Suppressor macrophage (primary cell): ENCODE measurements around the gene IL1F10.

Source experiments
- DNase-seq, 4 experiments: peaks; one replicate each; pipeline ENCODE4 v3.0.0-alpha.2; 2020 to 2022

The IL1F10 gene

GRCh38 chr2:113112871-113113270 lies 45.1 kb downstream of the IL1F10 start:
- no peak for DNase-seq

DNA sequence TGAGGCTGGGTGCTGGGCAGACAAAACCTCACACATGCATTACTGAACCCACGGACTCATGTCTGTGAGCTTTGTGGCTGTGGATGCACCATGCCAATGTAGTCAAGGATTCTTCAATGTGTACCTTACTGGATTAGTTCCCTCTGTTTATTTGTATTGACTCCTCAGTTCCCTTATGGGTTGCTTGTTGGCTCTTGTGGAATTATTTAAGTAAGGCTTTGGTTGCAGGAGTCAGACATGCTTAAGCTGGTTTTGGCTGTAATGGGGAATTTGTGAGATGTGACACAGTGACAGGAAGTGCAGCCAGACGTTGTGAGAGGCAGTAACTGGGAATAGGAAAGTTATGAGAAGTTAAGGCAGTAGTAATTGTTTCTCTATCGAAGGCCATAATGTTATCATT lies 46.0 kb downstream of the IL1F10 start:
- peak in 2 of 4 experiments; percentile 37 to 41 for DNase-seq

GRCh38 chr2:113114224-113114945 lies 46.6 kb downstream of the IL1F10 start:
- no peak for DNase-seq

DNA sequence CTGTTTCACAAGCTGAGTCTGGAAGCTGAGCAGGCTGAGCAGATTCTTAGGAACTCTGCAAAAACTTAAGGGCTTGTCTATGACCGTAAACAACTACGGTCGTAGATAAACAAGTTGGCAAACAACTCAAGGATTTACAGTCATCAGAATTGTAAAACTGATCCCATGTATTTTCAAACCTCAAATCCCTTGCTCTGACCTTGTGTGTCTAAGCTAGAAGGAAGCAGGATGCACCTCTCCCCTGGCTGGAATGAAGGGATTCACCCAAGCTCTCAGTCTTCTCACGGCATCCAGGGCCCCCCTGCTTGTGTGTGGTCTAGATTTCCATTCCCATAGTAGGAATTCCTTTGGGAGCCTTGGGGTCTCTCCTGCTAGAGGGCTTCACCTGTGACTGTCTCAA lies 47.2 kb downstream of the IL1F10 start:
- no peak for DNase-seq

DNA sequence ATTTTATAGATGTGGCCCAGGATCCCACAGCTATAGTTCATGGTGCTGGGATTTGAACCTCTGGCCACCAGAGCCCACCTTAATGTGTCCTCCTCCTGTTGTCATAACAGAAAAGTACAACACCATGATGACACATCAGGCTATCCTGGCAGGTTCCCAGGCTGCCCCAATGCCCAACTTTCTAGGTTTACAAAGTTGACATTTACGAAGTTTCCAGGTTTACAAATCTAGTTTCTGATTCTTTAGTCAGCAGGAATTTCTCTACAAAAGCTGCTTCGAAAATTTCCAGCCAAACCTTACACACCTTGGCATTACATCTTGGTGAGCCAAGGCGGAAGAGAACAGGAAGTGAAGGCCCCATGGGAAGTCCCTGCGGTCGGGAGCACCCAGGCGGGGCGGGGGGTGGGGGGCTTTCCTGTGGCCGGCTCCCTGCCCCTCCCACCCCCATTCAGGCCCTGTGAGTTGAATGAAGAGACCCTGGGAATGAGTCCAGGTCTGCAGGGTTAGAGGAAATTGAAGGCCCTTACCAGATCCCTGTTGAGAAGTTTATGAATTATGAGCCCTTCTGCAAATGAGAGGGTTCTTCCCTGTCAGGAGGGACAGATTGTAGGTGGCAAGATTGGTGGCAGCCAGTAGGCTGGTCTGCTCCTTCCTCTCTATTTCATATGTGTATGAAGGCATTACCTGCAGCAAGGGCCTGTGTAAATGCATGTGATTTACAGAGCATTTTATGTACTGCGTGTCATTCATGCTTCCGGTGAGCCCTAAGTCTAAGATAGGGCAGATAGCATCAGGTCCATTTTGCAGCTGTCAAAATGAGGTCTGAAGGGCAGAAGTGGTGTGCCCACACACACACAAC lies 48.6 kb downstream of the IL1F10 start:
- peak in 2 of 4 experiments; percentile 30 to 43 for DNase-seq

DNA sequence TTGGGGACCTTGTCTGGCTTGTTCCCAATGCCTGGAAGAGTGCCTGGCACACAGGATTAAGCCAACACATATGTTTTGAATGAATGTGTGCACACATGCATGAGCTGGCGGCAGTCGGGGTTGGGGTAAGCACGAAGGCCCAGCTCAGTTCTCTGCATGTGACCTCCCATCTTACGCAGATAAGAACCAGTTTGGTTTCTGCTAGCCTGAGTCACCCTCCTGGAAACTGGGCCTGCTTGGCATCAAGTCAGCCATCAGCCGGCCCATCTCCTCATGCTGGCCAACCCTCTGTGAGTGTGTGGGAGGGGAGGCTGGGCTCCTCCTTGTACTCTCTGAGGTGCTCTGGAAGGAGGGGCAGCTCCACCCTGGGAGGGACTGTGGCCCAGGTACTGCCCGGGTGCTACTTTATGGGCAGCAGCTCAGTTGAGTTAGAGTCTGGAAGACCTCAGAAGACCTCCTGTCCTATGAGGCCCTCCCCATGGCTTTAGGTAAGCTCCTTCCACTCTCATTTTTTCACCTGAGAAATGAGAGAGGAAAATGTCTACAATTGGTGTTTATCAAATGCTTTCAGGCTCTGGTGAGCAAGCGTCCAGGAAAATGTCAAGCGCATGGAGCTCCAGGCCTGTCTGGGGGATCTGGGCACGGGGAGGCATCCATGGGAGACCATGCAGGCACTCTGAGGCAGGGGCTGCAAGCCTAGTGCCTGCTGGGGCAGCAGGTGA lies 49.9 kb downstream of the IL1F10 start:
- peak in 3 of 4 experiments; percentile 11 to 50 (median 44) for DNase-seq

DNA sequence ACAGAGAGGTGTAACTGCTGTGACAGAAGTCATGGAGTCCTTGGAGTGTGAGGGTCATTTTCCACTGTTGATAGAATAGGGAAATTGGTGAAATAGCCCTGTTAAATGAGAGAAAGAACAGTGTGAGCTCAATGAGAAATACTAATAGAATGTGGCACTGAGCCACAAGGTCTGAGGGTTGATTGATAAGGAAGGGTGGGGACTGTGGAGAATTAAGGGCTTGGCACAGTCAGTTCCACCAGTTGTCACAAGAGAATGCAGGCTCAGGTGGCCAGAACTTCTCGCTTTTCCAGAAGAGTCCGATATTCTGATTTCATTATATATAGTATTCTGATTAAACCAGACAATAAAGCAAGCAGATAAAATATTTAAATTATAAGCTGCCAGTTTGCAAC lies 50.5 kb downstream of the IL1F10 start:
- DNase-seq = no peak

- peak in 2 of 4 experiments; percentile 22 to 43 for DNase-seq
Observed at GRCh38 chr2:113119111-113119510, 51.3 kb downstream of the IL1F10 start.

DNA sequence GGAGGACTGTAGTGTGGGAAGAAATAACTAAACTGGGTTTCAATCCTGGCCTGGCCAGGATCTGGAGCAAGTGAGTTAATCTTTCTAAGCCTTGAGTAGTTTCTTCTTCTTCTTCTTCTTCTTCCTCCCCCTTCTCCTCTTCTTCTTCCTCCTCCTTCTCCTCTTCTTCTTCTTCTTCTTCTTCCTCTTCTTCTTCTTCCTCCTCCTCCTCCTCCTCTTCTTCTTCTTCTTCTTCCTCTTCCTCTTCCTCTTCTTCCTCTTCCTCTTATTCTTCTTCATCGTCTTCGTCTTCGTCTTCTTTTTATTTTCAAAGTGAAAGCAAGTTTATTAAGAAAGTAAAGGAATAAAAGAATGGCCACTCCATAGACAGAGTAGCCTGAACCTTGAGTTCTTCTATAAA lies 53.1 kb downstream of the IL1F10 start:
- no peak for DNase-seq

DNA sequence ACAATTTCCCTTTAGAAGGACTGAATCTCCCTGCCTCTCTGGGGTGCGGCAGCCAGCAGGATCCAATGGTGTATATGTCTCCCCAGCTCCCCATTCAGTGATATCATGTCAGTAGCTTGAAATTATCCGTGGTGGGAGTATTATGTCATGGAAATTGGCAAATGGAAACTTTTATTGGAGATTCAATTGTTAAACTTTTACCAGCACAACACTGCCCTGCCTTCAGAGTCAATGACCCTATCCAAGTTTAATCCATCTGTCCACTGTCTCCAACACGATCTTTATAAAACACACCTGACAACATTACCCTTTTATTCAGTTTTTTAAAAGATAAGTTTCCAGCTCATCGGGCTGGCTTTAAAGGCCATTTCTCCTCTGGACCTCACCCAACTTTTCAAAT lies 54.6 kb downstream of the IL1F10 start:
- no peak for DNase-seq

- DNase-seq = peak; percentile 38 to 76 (median 59)
Observed at GRCh38 chr2:113123726-113124125, 56.0 kb downstream of the IL1F10 start.

- peak; percentile 62 to 81 (median 69) for DNase-seq
Observed at GRCh38 chr2:113124181-113124961, 56.6 kb downstream of the IL1F10 start.
